CD4-positive, alpha-beta T cell treated with Interleukin-12 subunit alpha and Interleukin-12 subunit beta, for 1 hour (primary cell): Measurements from ENCODE around the gene ATP8B4.

ENCODE experiments used
- DNase-seq: peaks from one replicate; pipeline ENCODE4 v3.0.0-alpha.2; 2020

ATP8B4 gene

GRCh38 chr15:49887659-49888322, 231.2 kb downstream of the ATP8B4 start:
- no peak for DNase-seq

GRCh38 chr15:49883121-49883520, 235.9 kb downstream of the ATP8B4 start:
- DNase-seq: no peak

- no peak for DNase-seq
Observed at GRCh38 chr15:49881866-49882265, 237.2 kb downstream of the ATP8B4 start.

- DNase-seq: no peak
Observed at GRCh38 chr15:49881433-49881832, 237.6 kb downstream of the ATP8B4 start.

- DNase-seq: no peak
Observed at GRCh38 chr15:49877873-49878521, 241.0 kb downstream of the ATP8B4 start.

- DNase-seq: no peak
Observed at GRCh38 chr15:49877117-49877872, 241.7 kb downstream of the ATP8B4 start.

GRCh38 chr15:49876401-49877038, 242.5 kb downstream of the ATP8B4 start:
- no peak for DNase-seq

- no peak for DNase-seq
Observed at GRCh38 chr15:49875392-49875791, 243.6 kb downstream of the ATP8B4 start.

GRCh38 chr15:49870472-49870871, 248.6 kb downstream of the ATP8B4 start:
- no peak for DNase-seq

- no peak for DNase-seq
Observed at GRCh38 chr15:49868348-49868747, 250.7 kb downstream of the ATP8B4 start.

GRCh38 chr15:49865925-49866757, 252.9 kb downstream of the ATP8B4 start:
- no peak for DNase-seq

- no peak for DNase-seq
Observed at GRCh38 chr15:49864251-49864650, 254.8 kb downstream of the ATP8B4 start.

GRCh38 chr15:49863431-49864224, 255.4 kb downstream of the ATP8B4 start:
- DNase-seq: no peak

- DNase-seq: no peak
Observed at GRCh38 chr15:49860101-49860500, 258.9 kb downstream of the ATP8B4 start.

- DNase-seq: no peak
Observed at GRCh38 chr15:49857496-49858475, 261.2 kb downstream of the ATP8B4 start.

- DNase-seq: no peak
Observed at GRCh38 chr15:49855917-49856637, 263.0 kb downstream of the ATP8B4 start.

- DNase-seq: no peak
Observed at GRCh38 chr15:49852756-49853155, 266.3 kb downstream of the ATP8B4 start.

GRCh38 chr15:49848807-49849206, 270.2 kb downstream of the ATP8B4 start:
- no peak for DNase-seq

- no peak for DNase-seq
Observed at GRCh38 chr15:49848282-49848724, 270.7 kb downstream of the ATP8B4 start.
